ENCODE results near the gene ARSI. TPM values are rescaled to one million over a fixed set of nuclear protein-coding genes. Genes with fewer than 3 reads are reported as not detected.

ARSI gene
- total RNA-seq, 6 donors from 2014 or later = 0.78 to 6.3 (median 2.8) TPM

DNA sequence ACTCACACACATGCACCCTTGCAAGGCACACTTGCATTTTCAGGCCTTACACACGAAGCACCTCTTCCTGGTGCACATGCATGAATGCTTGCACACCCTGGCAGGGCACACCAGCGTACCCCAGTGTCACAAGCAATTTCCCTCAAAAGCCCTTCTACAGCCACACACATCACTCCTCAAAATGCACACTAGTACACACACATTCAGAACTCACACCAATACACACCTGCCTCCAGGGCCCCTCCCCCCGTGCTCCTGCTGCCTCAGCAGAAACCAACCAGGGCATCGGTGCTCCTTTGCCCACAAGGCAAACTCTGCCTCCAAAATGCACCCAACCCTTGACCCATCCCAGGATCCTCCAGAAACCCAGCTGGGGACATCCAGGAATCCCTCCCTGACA is 14.3 kb downstream of the ARSI start:
- peaks cover 0 to 2% (median 0%) of the 10 kb centered on the region in 4 donors for H3K4me1 ChIP-seq
- 82 to 84% methylated on average over 4 of the region's 4 CpGs for WGBS, 2 donors
- no peak overlapping the region for H3K4me3 ChIP-seq
- H3K27ac ChIP-seq = no peak overlapping the region
- no peaks in the 10 kb centered on the region for H3K9me3 ChIP-seq
- TF ChIP-seq POLR2A (IDR thresholded peaks at IDR 0.05) (no peak), EP300 (IDR thresholded peaks at IDR 0.05) (no peak), POLR2AphosphoS5 (IDR thresholded peaks at IDR 0.05) (no peak)
- TF ChIP-seq, protein P1, sequence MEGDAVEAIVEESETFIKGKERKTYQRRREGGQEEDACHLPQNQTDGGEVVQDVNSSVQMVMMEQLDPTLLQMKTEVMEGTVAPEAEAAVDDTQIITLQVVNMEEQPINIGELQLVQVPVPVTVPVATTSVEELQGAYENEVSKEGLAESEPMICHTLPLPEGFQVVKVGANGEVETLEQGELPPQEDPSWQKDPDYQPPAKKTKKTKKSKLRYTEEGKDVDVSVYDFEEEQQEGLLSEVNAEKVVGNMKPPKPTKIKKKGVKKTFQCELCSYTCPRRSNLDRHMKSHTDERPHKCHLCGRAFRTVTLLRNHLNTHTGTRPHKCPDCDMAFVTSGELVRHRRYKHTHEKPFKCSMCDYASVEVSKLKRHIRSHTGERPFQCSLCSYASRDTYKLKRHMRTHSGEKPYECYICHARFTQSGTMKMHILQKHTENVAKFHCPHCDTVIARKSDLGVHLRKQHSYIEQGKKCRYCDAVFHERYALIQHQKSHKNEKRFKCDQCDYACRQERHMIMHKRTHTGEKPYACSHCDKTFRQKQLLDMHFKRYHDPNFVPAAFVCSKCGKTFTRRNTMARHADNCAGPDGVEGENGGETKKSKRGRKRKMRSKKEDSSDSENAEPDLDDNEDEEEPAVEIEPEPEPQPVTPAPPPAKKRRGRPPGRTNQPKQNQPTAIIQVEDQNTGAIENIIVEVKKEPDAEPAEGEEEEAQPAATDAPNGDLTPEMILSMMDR (IDR thresholded peaks at IDR 0.05) = no peak
- no peaks in the 10 kb centered on the region for H3K27me3 ChIP-seq
- no peaks in the 10 kb centered on the region for H3K36me3 ChIP-seq
- DNase-seq = no peak
- no peak for ATAC-seq (ENCODE audit: low FRiP score in 2 of 2)

DNA sequence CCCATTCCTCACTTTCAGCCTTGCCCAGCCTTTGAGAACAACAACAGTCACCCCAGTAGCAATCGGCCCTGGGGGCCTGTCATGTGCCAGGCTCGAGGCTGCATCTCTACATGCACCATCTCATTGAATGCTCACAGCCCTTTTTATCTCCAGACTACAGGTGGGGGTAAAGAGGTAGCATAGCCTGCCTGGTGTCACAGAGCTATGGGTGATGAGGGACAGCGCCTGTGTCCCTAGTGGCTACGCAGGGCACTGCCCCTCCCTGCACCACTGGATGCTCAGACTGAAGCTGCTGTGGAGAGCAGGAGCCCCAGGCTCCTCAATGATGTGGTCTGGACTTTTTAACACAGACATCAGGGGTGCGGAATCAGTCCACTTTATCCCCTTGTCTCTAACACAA is 15.9 kb downstream of the ARSI start:
- no peak for DNase-seq
- no peaks in the 10 kb centered on the region for H3K27me3 ChIP-seq
- no peak for ATAC-seq (ENCODE audit: low FRiP score in 2 of 2)
- no peaks in the 10 kb centered on the region for H3K9me3 ChIP-seq
- no peaks in the 10 kb centered on the region for H3K4me1 ChIP-seq
- no peak overlapping the region for H3K27ac ChIP-seq
- 59 to 80% methylated on average over 4 to 5 of the region's 5 CpGs for WGBS, 2 donors
- H3K4me3 ChIP-seq = no peak overlapping the region
- H3K36me3 ChIP-seq = no peaks in the 10 kb centered on the region
- no peak for TF ChIP-seq POLR2A (IDR thresholded peaks at IDR 0.05)
- TF ChIP-seq, protein P1 (IDR thresholded peaks at IDR 0.05) = peak in 2 of 6 experiments; percentile 11 to 12
- TF ChIP-seq EP300 (IDR thresholded peaks at IDR 0.05) = no peak
- no peak for TF ChIP-seq POLR2AphosphoS5 (IDR thresholded peaks at IDR 0.05)

DNA sequence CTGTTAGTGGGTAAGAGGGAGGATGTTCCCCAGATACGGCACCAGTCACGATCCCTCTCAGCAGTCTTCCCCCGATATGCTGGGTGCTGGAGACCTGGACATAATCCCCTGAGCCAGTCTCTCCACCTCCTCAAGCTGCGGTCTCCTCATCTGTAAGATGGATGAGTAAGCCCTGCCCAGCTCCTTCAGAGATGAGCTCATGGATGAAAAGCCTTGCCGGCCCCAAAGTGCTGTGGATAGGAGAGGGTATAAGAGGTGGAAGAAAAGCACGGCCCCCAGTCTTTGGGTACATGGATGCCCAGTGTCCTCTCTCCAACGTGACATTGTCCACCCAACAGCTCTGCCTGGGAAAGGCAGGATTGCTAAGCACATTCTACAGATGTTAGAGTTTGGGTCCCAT is 17.6 kb downstream of the ARSI start:
- Histone ChIP-seq H3K4me3 (no peak overlapping the region), H3K36me3 (no peaks in the 10 kb centered on the region), H3K27ac (no peak overlapping the region), H3K4me1 (no peaks in the 10 kb centered on the region), H3K9me3 (no peaks in the 10 kb centered on the region), H3K27me3 (no peaks in the 10 kb centered on the region)
- no peak for DNase-seq
- no peak for TF ChIP-seq EP300 (IDR thresholded peaks at IDR 0.05)
- TF ChIP-seq POLR2A (IDR thresholded peaks at IDR 0.05) = no peak
- no peak for TF ChIP-seq POLR2AphosphoS5 (IDR thresholded peaks at IDR 0.05)
- TF ChIP-seq, protein P1 (IDR thresholded peaks at IDR 0.05) = no peak
- no peak for ATAC-seq (ENCODE audit: low FRiP score in 2 of 2)
- WGBS, 2 donors = 91 to 92% methylated on average over 7 of the region's 7 CpGs

DNA sequence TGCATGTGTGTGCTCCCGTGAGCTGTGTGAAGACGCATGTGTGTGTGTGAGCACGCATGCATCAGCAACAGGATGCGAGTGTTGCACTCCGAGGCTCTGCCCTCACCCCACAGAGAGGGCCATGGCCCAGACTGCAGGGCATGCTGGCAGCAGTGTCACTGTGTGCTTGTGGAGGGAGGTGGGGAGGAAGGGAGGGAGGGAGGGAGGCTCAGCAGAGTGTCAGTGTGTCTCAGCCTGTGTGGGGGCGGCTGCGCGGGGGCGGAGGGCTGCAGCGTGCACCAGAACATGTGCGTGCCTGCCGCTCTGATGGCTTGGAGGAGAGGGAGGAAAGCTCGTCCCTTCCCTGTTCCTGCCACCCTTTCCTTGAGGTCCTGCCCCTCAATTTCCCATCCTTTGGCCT is 18.4 kb downstream of the ARSI start:
- Histone ChIP-seq H3K4me3 (no peak overlapping the region), H3K9me3 (no peaks in the 10 kb centered on the region), H3K4me1 (no peaks in the 10 kb centered on the region), H3K27ac (no peak overlapping the region), H3K36me3 (no peaks in the 10 kb centered on the region), H3K27me3 (no peaks in the 10 kb centered on the region)
- 83 to 93% methylated on average over 11 to 13 of the region's 13 CpGs for WGBS, 2 donors
- DNase-seq = no peak
- no peak for ATAC-seq (ENCODE audit: low FRiP score in 2 of 2)
- TF ChIP-seq EP300 (IDR thresholded peaks at IDR 0.05) (no peak), POLR2AphosphoS5 (IDR thresholded peaks at IDR 0.05) (no peak), POLR2A (IDR thresholded peaks at IDR 0.05) (no peak)
- TF ChIP-seq, protein P1 (IDR thresholded peaks at IDR 0.05) = no peak

DNA sequence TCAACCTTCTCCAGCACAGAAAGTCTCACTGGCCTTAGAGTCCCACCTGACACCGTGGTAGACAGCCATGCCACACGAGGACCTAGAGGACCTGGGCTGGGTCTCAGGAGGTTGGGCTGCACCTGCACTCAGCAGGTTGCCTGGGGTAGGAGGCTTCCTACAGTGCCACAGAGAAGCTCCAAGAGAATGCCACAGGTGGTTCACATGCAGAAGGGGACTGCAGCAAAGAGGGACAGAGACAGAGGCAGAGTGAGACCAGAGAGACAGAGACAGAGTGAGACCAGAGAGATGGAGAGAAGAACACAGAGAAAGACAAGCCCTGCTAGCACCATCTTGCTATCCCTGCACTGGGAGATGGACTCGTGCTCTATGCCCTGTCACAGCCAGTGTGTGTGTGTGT is 18.8 kb downstream of the ARSI start:
- H3K27ac ChIP-seq = no peak overlapping the region
- H3K4me3 ChIP-seq = no peak overlapping the region
- 73 to 91% methylated on average over 3 of the region's 3 CpGs for WGBS, 2 donors
- no peak for DNase-seq
- ATAC-seq (ENCODE audit: low FRiP score in 2 of 2) = no peak
- H3K36me3 ChIP-seq = no peaks in the 10 kb centered on the region
- no peak for TF ChIP-seq POLR2A (IDR thresholded peaks at IDR 0.05)
- TF ChIP-seq, protein P1 (IDR thresholded peaks at IDR 0.05) = no peak
- no peak for TF ChIP-seq POLR2AphosphoS5 (IDR thresholded peaks at IDR 0.05)
- TF ChIP-seq EP300 (IDR thresholded peaks at IDR 0.05) = no peak
- H3K9me3 ChIP-seq = no peaks in the 10 kb centered on the region
- no peaks in the 10 kb centered on the region for H3K4me1 ChIP-seq
- no peaks in the 10 kb centered on the region for H3K27me3 ChIP-seq

Measured in upper lobe of left lung (tissue), 6 donors.